Mesodermal cell (in vitro differentiated cells): ENCODE data around the gene IL17RA.
A peak's percentile ranks its signal among the peaks of the same experiment; 100 is the strongest.

Experiments used
- H3K27ac ChIP-seq: 2 replicates; pipeline ENCODE4 v1.7.0; 2013; ENCODE audit warnings: mild to moderate bottlenecking, low read depth, low read length, moderate library complexity; ENCODE audit not compliant: severe bottlenecking
- H3K36me3 ChIP-seq: 2 replicates; pipeline ENCODE4 v1.7.1; 2013; ENCODE audit warnings: mild to moderate bottlenecking, low read length, moderate library complexity; ENCODE audit not compliant: control insufficient read depth, insufficient read depth
- H3K4me1 ChIP-seq: one replicate; pipeline ENCODE4 v1.7.1; 2013; ENCODE audit warnings: mild to moderate bottlenecking, low read length; ENCODE audit not compliant: insufficient read depth, control insufficient read depth, poor library complexity, severe bottlenecking
- H3K4me3 ChIP-seq: 2 replicates; pipeline ENCODE4 v1.7.0; 2013; ENCODE audit warnings: low read length, control low read depth, mild to moderate bottlenecking; ENCODE audit not compliant: insufficient read depth, poor library complexity, severe bottlenecking; ENCODE audit errors: extremely low read depth
- H3K9me3 ChIP-seq: 2 replicates; pipeline ENCODE4 v1.7.1; 2013; ENCODE audit warnings: mild to moderate bottlenecking, low read length, moderate library complexity; ENCODE audit not compliant: control insufficient read depth
- WGBS, 2 experiments: methylation state at CpG; one replicate each; pipeline ENCODE4 v1.1.5; 2013; ENCODE audit warnings: missing lambda C conversion rate in 2 of 2; ENCODE audit not compliant: insufficient coverage in 2 of 2; 5-methylcytosine and 5-hydroxymethylcytosine counted together

The IL17RA gene

GRCh38 chr22:17114898-17115235, 30.1 kb downstream of the IL17RA start:
- Histone ChIP-seq H3K9me3 (no peaks in the 10 kb centered on the region), H3K27ac (no peak overlapping the region), H3K36me3 (peaks cover 1% of the 10 kb centered on the region), H3K4me1 (peaks cover 5% of the 10 kb centered on the region), H3K4me3 (no peak overlapping the region)
- WGBS, 2 experiments: 92 to 94% methylated on average over 6 to 8 of the region's 9 CpGs

GRCh38 chr22:17115236-17115635, 30.4 kb downstream of the IL17RA start:
- H3K9me3 ChIP-seq: no peaks in the 10 kb centered on the region
- WGBS, 2 experiments: 100% methylated on average over 2 of the region's 4 CpGs

GRCh38 chr22:17115945-17116565, 31.3 kb downstream of the IL17RA start:
- Histone ChIP-seq H3K36me3 (no peaks in the 10 kb centered on the region), H3K27ac (no peak overlapping the region), H3K4me1 (peaks cover 5% of the 10 kb centered on the region), H3K4me3 (no peak overlapping the region), H3K9me3 (no peaks in the 10 kb centered on the region)
- 86 to 100% methylated on average over 2 of the region's 5 CpGs for WGBS, 2 experiments

More at GRCh38 chr22:17115236-17115635, 30.4 kb downstream of the IL17RA start:
- no peak overlapping the region for H3K27ac ChIP-seq
- no peak overlapping the region for H3K4me3 ChIP-seq
- H3K4me1 ChIP-seq: peaks cover 5% of the 10 kb centered on the region
- no peaks in the 10 kb centered on the region for H3K36me3 ChIP-seq

GRCh38 chr22:17116572-17117330, 32.0 kb downstream of the IL17RA start:
- Histone ChIP-seq H3K4me1 (peaks cover 9% of the 10 kb centered on the region), H3K4me3 (no peak overlapping the region), H3K27ac (peak overlapping the region; percentile 10), H3K36me3 (no peaks in the 10 kb centered on the region), H3K9me3 (no peaks in the 10 kb centered on the region)
- 56 to 57% methylated on average over 6 of the region's 6 CpGs for WGBS, 2 experiments

- no peak overlapping the region for H3K4me3 ChIP-seq
- H3K4me1 ChIP-seq: peaks cover 13% of the 10 kb centered on the region
- H3K27ac ChIP-seq: peak overlapping the region; percentile 10
- no peaks in the 10 kb centered on the region for H3K36me3 ChIP-seq
- H3K9me3 ChIP-seq: no peaks in the 10 kb centered on the region
- 74 to 80% methylated on average over 3 of the region's 3 CpGs for WGBS, 2 experiments
Observed at GRCh38 chr22:17117400-17117799, 32.6 kb downstream of the IL17RA start.

- no peaks in the 10 kb centered on the region for H3K9me3 ChIP-seq
- H3K4me1 ChIP-seq: peaks cover 13% of the 10 kb centered on the region
- no peak overlapping the region for H3K4me3 ChIP-seq
- no peaks in the 10 kb centered on the region for H3K36me3 ChIP-seq
- H3K27ac ChIP-seq: no peak overlapping the region
- WGBS, 2 experiments: 80% methylated on average over 2 of the region's 4 CpGs; no CpG with 5 or more reads in 1 of the 2 experiments
Observed at GRCh38 chr22:17117890-17118289, 33.1 kb downstream of the IL17RA start.

- Histone ChIP-seq H3K4me1 (peaks cover 13% of the 10 kb centered on the region), H3K4me3 (no peak overlapping the region), H3K9me3 (no peaks in the 10 kb centered on the region), H3K36me3 (no peaks in the 10 kb centered on the region), H3K27ac (no peak overlapping the region)
- WGBS, 2 experiments: 94 to 100% methylated on average over 1 to 2 of the region's 4 CpGs
Observed at GRCh38 chr22:17118342-17118741, 33.5 kb downstream of the IL17RA start.

GRCh38 chr22:17119481-17120202, 34.8 kb downstream of the IL17RA start:
- WGBS, 2 experiments: 54 to 66% methylated on average over 58 to 61 of the region's 63 CpGs
- H3K4me3 ChIP-seq: no peak overlapping the region
- H3K9me3 ChIP-seq: no peaks in the 10 kb centered on the region
- H3K4me1 ChIP-seq: peaks cover 13% of the 10 kb centered on the region
- no peak overlapping the region for H3K27ac ChIP-seq
- H3K36me3 ChIP-seq: no peaks in the 10 kb centered on the region

GRCh38 chr22:17120281-17120680, 35.5 kb downstream of the IL17RA start:
- Histone ChIP-seq H3K36me3 (no peaks in the 10 kb centered on the region), H3K4me3 (peak overlapping the region; percentile 60), H3K4me1 (peaks cover 13% of the 10 kb centered on the region), H3K9me3 (no peaks in the 10 kb centered on the region), H3K27ac (no peak overlapping the region)
- 1 to 2% methylated on average over 35 to 36 of the region's 45 CpGs for WGBS, 2 experiments

GRCh38 chr22:17120711-17121232, 36.0 kb downstream of the IL17RA start:
- no peak overlapping the region for H3K27ac ChIP-seq
- H3K4me3 ChIP-seq: peak overlapping the region; percentile 60

More at GRCh38 chr22:17120711-17121232, 36.0 kb downstream of the IL17RA start:
- Histone ChIP-seq H3K4me1 (peaks cover 13% of the 10 kb centered on the region), H3K36me3 (no peaks in the 10 kb centered on the region), H3K9me3 (no peaks in the 10 kb centered on the region)
- WGBS, 2 experiments: 0 to 1% methylated on average over 53 to 59 of the region's 70 CpGs
